ENCODE data around the gene POLR3F. TPM values are rescaled to one million over a fixed set of nuclear protein-coding genes. Genes with fewer than 3 reads are reported as not detected.

POLR3F gene
- total and polyA plus RNA-seq, 4 donors, result 6.5 to 13.3 (median 7.5) TPM

GRCh38 chr20:18506744-18507143, 39.6 kb downstream of the POLR3F start:
- peak overlapping the region; percentile 71 to 94 for H3K9ac ChIP-seq (ENCODE audit: insufficient read depth in 1 of 2, low read length in 2 of 2)
- peak overlapping the region; percentile 8 for H3K4me3 ChIP-seq
- peaks cover 0 to 11% (median 5%) of the 10 kb centered on the region in 5 donors for H3K4me1 ChIP-seq (ENCODE audit: control insufficient read depth in 5 of 5, insufficient read depth in 5 of 5, low read length in 5 of 5)
- H3K27ac ChIP-seq (ENCODE audit: low read depth in 1 of 2, low read length in 1 of 2), result peak overlapping the region; percentile 86 to 99
- H3K9me3 ChIP-seq (ENCODE audit: control insufficient read depth in 4 of 4, insufficient read depth in 3 of 4, low read length in 3 of 4), result no peaks in the 10 kb centered on the region
- no peak for ATAC-seq (ENCODE audit: insufficient read depth, low FRiP score)
- H3K27me3 ChIP-seq (ENCODE audit: control insufficient read depth in 3 of 3, insufficient read depth in 3 of 3, low read length in 2 of 3), result peaks cover 0 to 16% (median 10%) of the 10 kb centered on the region in 3 donors
- H3K36me3 ChIP-seq (ENCODE audit: control insufficient read depth in 4 of 4, insufficient read depth in 4 of 4, low read length in 4 of 4), result peaks cover 0 to 5% (median 0%) of the 10 kb centered on the region in 4 donors
- no peak for DNase-seq
- WGBS, 2 donors, result 57 to 65% methylated on average over 8 of the region's 8 CpGs
- no peak for TF ChIP-seq CTCF (IDR thresholded peaks at IDR 0.05; ENCODE audit: control extremely low read depth, extremely low read depth)

DNA sequence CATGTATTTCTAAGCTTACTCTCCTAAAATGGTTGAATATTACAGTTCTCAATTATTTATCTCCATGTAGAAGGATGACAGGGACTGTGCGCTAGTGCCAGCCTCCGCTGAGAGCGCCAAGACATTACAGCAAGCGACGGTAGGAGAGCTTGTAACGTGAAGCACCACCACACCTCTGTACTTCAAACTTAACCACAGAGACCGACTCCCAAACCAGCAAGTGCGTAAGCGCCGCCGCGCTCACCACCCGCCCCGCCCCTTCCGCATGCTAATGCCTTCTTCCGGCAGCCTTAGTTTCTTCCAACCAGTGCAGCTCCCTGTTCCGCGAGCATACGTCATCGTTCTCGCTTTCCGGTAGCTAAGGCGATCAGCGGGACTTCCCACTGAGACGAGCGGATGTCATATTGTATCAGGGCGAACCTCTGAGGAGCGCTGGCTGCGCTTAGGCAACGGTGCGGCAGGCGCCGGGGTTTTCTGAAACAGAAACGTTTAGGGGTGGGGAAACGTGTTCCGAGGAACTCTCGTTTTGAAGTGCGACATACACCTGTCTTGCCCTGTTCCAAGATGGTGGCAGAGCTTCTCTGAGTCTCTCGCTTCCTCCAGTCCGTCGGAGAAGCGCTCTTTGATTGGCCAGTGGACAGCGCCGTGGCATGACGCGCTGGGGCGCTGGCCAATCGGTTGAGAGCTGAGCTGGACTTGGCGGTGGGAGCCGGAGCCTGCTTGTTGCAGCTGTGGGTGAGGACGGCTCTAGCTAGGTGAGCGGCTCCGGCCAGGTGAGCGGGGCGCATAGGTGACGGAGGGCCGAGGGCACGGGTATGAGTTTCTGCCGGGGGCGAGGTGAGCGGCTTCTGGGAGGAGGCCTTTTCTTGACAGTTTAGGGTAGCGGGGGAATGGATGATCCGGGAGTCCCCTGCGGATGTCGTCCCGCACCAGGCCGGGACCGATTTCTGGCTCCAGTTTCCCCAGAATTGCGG, 40.3 kb downstream of the POLR3F start, which contains the start of gene SEC23B:
SEC23B (plus strand) TSS at position 723 of the 974 bp plus-strand sequence. CDS start 2,896 bp downstream, outside the sequence.
- H3K36me3 ChIP-seq (ENCODE audit: control insufficient read depth in 4 of 4, insufficient read depth in 4 of 4, low read length in 4 of 4), result peaks cover 0 to 7% (median 1%) of the 10 kb centered on the region in 4 donors
- H3K27ac ChIP-seq (ENCODE audit: low read depth in 1 of 2, low read length in 1 of 2), result peak within 1 kb of the TSS; percentile 86 to 99
- TF ChIP-seq CTCF (IDR thresholded peaks at IDR 0.05; ENCODE audit: control extremely low read depth, extremely low read depth), result no peak
- ATAC-seq (ENCODE audit: insufficient read depth, low FRiP score), result peak; percentile 98
- peaks cover 0 to 13% (median 10%) of the 10 kb centered on the region in 3 donors for H3K27me3 ChIP-seq (ENCODE audit: control insufficient read depth in 3 of 3, insufficient read depth in 3 of 3, low read length in 2 of 3)
- DNase-seq, result peak; percentile 96 to 98 (median 98)
- H3K9ac ChIP-seq (ENCODE audit: insufficient read depth in 1 of 2, low read length in 2 of 2), result peak within 1 kb of the TSS; percentile 71 to 94
- H3K4me3 ChIP-seq, result peak within 1 kb of the TSS; percentile 76
- H3K9me3 ChIP-seq (ENCODE audit: control insufficient read depth in 4 of 4, insufficient read depth in 3 of 4, low read length in 3 of 4), result no peaks in the 10 kb centered on the region
- WGBS, 2 donors, result 0% methylated on average over 69 of the region's 69 CpGs
- H3K4me1 ChIP-seq (ENCODE audit: control insufficient read depth in 5 of 5, insufficient read depth in 5 of 5, low read length in 5 of 5), result peaks cover 0 to 11% (median 5%) of the 10 kb centered on the region in 5 donors

- no peak for TF ChIP-seq CTCF (IDR thresholded peaks at IDR 0.05; ENCODE audit: control extremely low read depth, extremely low read depth)
Measured at GRCh38 chr20:18511571-18511970, 44.4 kb downstream of the POLR3F start.

More at GRCh38 chr20:18511571-18511970, 44.4 kb downstream of the POLR3F start:
- no peak for ATAC-seq (ENCODE audit: insufficient read depth, low FRiP score)
- no peak for DNase-seq
- Histone ChIP-seq H3K4me1 (ENCODE audit: control insufficient read depth in 5 of 5, insufficient read depth in 5 of 5, low read length in 5 of 5) (peaks cover 0 to 11% (median 5%) of the 10 kb centered on the region in 5 donors), H3K27ac (ENCODE audit: low read depth in 1 of 2, low read length in 1 of 2) (no peak overlapping the region), H3K4me3 (no peak overlapping the region), H3K36me3 (ENCODE audit: control insufficient read depth in 4 of 4, insufficient read depth in 4 of 4, low read length in 4 of 4) (peaks cover 2 to 12% (median 7%) of the 10 kb centered on the region in 4 donors), H3K27me3 (ENCODE audit: control insufficient read depth in 3 of 3, insufficient read depth in 3 of 3, low read length in 2 of 3) (no peaks in the 10 kb centered on the region), H3K9ac (ENCODE audit: insufficient read depth in 1 of 2, low read length in 2 of 2) (no peak overlapping the region), H3K9me3 (ENCODE audit: control insufficient read depth in 4 of 4, insufficient read depth in 3 of 4, low read length in 3 of 4) (no peaks in the 10 kb centered on the region)
- whole genome bisulfite sequencing, 2 donors, result 47 to 66% methylated on average over 1 of the region's 1 CpG
